Lower lobe of right lung (tissue), 2 donors: ENCODE results near the gene ZNF467. TPM values are rescaled to one million over a fixed set of nuclear protein-coding genes. Genes with fewer than 3 reads are reported as not detected.

ENCODE experiments used
- ATAC-seq, 2 donors: fragments of 200-7000 bp; cut with Tn5 transposase; one replicate each; pipeline ENCODE4 v1.9.1; 2020 to 2022; ENCODE audit warnings: mild to moderate bottlenecking in 2 of 2, moderate library complexity in 2 of 2
- DNase-seq: peaks from one replicate; pipeline ENCODE4 v3.0.0-alpha.2; 2020
- H3K27ac ChIP-seq: fragments of 200-600 bp; one replicate; pipeline ENCODE4 v1.8.0; 2022
- H3K27me3 ChIP-seq: fragments of 200-600 bp; one replicate; pipeline ENCODE4 v1.8.0; 2022; ENCODE audit warnings: low read depth
- H3K36me3 ChIP-seq: fragments of 200-600 bp; one replicate; pipeline ENCODE4 v1.8.0; 2022; ENCODE audit warnings: mild to moderate bottlenecking
- H3K4me1 ChIP-seq: fragments of 200-600 bp; one replicate; pipeline ENCODE4 v1.8.0; 2022
- H3K4me3 ChIP-seq: fragments of 200-600 bp; one replicate; pipeline ENCODE4 v1.8.0; 2022; ENCODE audit warnings: mild to moderate bottlenecking
- H3K9me3 ChIP-seq: fragments of 200-600 bp; one replicate; pipeline ENCODE4 v1.8.0; 2022
- CTCF ChIP-seq: fragments of 200-600 bp; IDR thresholded peaks from one replicate; pipeline ENCODE4 v1.8.0; 2022; ENCODE audit warnings: antibody characterized with exemption, mild to moderate bottlenecking
- intact Hi-C: fragments of 100-400 bp; cut with DNase I; formaldehyde crosslinking; loops from one replicate; pipeline ENCODE4 v1.11.0; 2022
- total RNA-seq: library from RNA; stranded (reverse); fragmentation: NEBNext Ultra II Directional; extraction: Animal tissue kit (Norgen Biotek cat#: 25700); gene quantifications from one replicate; pipeline ENCODE4 v1.2.1, GENCODE V29; 2021
- donor health status: DM: no; HTN: yes; CAD: no; lungs with severe emphysema.

ZNF467 gene
- total RNA-seq, 1 donor from 2014 or later: 23.0 TPM

GRCh38 chr7:149806726-149807125 lies 33.3 kb upstream of the ZNF467 start:
- Histone ChIP-seq H3K27me3 (no peaks in the 10 kb centered on the region), H3K36me3 (no peaks in the 10 kb centered on the region), H3K4me1 (no peaks in the 10 kb centered on the region), H3K4me3 (no peak overlapping the region), H3K9me3 (no peaks in the 10 kb centered on the region), H3K27ac (no peak overlapping the region)
- TF ChIP-seq CTCF: no peak
- intact Hi-C loops: no loop called here
- ATAC-seq (no peak), DNase-seq (no peak)

DNA sequence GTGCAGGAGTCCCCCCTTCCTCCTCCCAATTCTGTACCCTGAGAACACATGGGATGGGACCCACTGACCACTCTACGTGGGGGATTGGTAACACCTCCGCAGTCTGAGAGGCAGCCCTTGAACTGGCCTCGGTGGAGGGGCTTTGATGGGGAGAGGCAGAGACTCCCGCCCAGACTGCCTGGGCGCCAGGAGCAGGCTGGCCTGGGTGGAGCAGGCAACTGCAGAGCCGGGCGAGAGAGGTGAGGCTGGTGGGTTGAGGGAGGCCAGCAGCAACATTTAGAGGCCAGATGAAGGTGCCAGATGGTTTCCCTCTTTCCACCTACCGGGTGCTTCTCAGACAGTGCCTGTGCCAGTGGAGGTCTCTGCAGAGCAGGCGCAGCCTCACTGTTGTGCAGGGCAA lies 30.7 kb upstream of the ZNF467 start:
- no peaks in the 10 kb centered on the region for H3K9me3 ChIP-seq
- no peaks in the 10 kb centered on the region for H3K36me3 ChIP-seq
- intact Hi-C loops: no loop called here
- H3K27me3 ChIP-seq: no peaks in the 10 kb centered on the region
- TF ChIP-seq CTCF: no peak
- H3K4me1 ChIP-seq: no peaks in the 10 kb centered on the region
- no peak for ATAC-seq
- no peak for DNase-seq
- no peak overlapping the region for H3K27ac ChIP-seq
- H3K4me3 ChIP-seq: no peak overlapping the region

DNA sequence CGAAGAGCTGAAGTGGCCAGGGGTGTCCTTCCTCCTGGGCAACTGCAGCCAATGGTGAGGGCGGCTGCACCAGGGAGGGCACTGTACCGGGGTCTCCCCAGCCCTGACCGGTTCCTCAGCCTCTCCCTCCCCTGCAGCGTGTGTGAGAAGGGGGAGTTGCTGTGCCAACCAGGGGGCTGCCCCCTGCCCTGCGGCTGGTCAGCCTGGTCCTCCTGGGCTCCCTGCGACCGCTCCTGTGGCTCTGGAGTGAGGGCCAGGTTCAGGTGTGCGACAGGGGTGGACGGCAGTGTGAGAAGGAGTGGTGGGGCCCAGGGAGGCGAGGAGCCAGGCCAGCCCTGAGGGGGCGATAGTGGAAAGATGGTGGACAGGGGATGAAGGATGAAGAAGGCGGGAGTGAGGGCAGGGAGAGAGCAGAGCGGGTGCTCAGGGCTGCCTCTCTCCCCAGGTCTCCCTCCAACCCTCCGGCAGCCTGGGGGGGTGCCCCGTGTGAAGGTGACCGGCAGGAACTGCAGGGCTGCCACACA lies 30.2 kb upstream of the ZNF467 start:
- Histone ChIP-seq H3K36me3 (no peaks in the 10 kb centered on the region), H3K27me3 (no peaks in the 10 kb centered on the region), H3K4me1 (no peaks in the 10 kb centered on the region), H3K9me3 (no peaks in the 10 kb centered on the region), H3K27ac (no peak overlapping the region), H3K4me3 (no peak overlapping the region)
- TF ChIP-seq CTCF: no peak
- DNase-seq (no peak), ATAC-seq (no peak)
- intact Hi-C loops: no loop called here

GRCh38 chr7:149802966-149803365 lies 29.6 kb upstream of the ZNF467 start:
- ATAC-seq: no peak
- TF ChIP-seq CTCF: no peak
- DNase-seq: no peak
- Histone ChIP-seq H3K27ac (no peak overlapping the region), H3K27me3 (no peaks in the 10 kb centered on the region), H3K9me3 (no peaks in the 10 kb centered on the region), H3K4me1 (no peaks in the 10 kb centered on the region), H3K36me3 (no peaks in the 10 kb centered on the region), H3K4me3 (no peak overlapping the region)
- intact Hi-C loops: no loop called here

- no peaks in the 10 kb centered on the region for H3K4me1 ChIP-seq
- TF ChIP-seq CTCF: no peak
- H3K4me3 ChIP-seq: no peak overlapping the region
- intact Hi-C loops: no loop called here
- no peaks in the 10 kb centered on the region for H3K36me3 ChIP-seq
- DNase-seq: no peak
- no peaks in the 10 kb centered on the region for H3K9me3 ChIP-seq
- no peaks in the 10 kb centered on the region for H3K27me3 ChIP-seq
- ATAC-seq: no peak
- no peak overlapping the region for H3K27ac ChIP-seq
Measured at GRCh38 chr7:149801816-149802215, 28.4 kb upstream of the ZNF467 start.
